Hippocampal formation (tissue), 2 donors: ENCODE results near the gene CHRNA3.

Source experiments
- DNase-seq, 2 donors: peaks; one replicate each; lab custom pipeline; 2025; lab: John Stamatoyannopoulos, UW

Gene CHRNA3

GRCh38 chr15:78636378-78636859 lies 15.6 kb upstream of the CHRNA3 start:
- no peak for DNase-seq

DNA sequence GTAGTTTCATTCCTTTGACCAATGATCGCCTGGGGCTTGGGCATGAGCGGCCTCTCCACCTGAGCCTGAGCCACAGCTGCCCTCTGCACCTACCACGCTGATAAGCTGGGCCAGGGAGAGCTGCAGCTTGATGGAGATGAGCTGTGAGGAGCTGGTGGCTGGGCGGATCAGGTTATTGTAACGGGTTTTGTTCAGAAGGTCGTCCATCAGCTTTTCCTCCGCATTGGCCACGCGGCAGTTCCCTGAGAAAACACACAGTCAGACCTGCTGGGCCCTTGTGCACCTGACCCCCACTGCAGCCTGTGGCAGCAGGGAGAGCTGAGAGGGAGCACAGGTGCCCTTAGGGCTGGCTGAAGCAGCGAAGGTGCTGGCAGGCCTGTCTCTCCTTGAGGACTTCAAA lies 14.6 kb upstream of the CHRNA3 start:
- no peak for DNase-seq

- DNase-seq: no peak
These were observed 13.7 kb upstream of the CHRNA3 start for GRCh38 chr15:78634210-78635145.

DNA sequence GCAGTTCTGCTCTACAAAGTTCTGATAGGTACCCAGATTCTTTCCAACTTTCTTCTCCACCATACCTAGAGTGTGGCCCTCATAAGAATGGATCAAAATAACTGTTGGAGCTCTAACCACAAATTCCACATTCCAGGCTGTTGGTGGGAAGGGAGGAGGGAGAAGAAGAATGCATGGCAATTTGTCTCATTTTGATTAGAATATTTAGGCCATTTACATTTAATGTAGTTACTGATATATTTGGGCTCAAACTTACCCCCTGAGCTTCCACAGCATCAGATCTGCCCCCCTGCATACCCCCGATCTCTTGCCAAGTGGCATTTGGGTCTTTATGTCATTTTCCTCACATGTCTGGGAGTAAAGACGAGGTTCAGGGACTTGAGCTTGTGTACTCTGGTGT lies 12.6 kb upstream of the CHRNA3 start:
- no peak for DNase-seq

GRCh38 chr15:78630886-78631633 lies 10.3 kb upstream of the CHRNA3 start:
- DNase-seq: no peak

- DNase-seq: no peak
These were observed 8.9 kb upstream of the CHRNA3 start for GRCh38 chr15:78629716-78630065.

- no peak for DNase-seq
These were observed 8.4 kb upstream of the CHRNA3 start for GRCh38 chr15:78629031-78629715.

GRCh38 chr15:78628227-78628626 lies 7.4 kb upstream of the CHRNA3 start:
- no peak for DNase-seq

DNA sequence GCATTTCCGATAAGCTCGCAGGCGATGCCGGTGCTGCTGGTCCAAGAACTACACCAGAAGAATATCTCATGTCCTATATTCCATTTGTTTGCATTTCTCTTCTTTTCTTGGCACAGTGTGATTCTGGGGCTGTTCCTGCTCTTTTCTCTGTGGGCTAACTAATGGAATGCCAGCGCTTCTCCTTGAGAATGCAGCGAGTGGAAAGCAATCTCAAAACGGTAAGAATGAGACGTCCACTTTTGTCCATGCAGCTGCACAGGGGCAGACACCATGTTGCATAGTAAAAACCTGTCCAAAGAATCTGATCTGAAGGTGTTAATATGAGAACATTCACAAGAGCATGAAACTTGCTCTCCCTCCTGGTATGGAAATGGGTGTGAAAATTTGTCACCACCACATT lies 6.6 kb upstream of the CHRNA3 start:
- no peak for DNase-seq

DNA sequence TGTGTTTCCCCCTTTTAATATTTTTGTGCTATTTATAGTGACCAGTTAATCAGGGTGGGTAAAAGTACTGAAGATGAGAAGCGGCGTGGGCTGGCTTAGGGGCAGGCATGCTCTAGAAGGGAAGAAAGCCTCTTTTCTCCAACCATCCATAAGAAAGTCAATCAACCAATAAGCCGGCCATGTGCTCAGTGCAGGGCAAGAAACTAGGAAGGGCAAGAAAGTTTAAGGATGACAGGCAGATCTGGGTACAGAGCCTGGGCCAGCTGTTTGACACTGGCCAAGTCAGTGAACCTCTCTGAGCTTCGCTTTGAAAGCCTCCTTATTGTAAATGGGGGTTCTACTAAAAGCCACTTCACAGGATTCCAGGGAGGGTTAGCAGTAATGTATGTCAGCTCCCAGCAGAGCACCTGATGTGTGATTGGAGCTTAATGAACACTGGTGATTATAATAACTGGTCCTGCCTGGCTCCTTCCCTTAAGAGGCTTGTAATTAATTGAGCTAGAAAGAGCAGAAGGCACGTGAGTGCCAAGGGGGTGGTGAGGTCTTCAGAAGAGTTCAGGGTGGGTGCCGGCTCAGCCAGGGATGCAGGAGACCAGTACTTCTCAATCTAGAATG lies 5.7 kb upstream of the CHRNA3 start:
- no peak for DNase-seq

DNA sequence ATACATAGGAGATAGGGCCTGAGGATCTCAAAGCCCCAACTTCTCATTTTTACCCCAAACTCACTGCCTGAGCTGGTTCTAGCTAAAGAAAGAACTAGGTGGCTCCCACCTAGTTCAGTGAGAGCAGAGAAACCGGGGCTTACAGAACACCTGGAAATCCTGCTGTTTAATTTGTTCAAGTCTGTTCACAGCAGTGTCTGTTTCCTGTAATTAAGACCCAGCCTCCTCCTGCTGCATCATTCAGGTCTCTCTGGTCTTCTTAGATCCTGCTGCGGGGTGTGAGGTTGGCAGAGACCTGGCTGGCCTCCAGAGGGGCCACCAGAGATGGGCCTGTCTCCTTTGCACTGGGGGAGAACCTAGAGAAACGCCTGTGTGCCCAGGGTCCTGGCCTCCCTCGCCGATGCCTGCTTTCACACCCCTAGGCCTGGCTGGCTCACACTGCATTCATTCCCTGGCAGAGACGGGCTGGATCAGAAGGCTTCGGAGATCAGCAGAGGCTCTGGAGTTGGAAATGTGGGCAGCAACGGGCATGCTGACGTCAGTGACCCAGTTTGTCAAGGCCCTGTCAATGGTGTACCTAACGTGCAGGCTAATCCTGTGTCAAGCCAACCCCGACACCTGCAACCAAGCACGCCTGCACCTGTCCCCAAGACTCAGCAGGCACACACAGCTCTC lies 4.9 kb upstream of the CHRNA3 start:
- no peak for DNase-seq

GRCh38 chr15:78624651-78625590 lies 4.1 kb upstream of the CHRNA3 start:
- DNase-seq: no peak

DNA sequence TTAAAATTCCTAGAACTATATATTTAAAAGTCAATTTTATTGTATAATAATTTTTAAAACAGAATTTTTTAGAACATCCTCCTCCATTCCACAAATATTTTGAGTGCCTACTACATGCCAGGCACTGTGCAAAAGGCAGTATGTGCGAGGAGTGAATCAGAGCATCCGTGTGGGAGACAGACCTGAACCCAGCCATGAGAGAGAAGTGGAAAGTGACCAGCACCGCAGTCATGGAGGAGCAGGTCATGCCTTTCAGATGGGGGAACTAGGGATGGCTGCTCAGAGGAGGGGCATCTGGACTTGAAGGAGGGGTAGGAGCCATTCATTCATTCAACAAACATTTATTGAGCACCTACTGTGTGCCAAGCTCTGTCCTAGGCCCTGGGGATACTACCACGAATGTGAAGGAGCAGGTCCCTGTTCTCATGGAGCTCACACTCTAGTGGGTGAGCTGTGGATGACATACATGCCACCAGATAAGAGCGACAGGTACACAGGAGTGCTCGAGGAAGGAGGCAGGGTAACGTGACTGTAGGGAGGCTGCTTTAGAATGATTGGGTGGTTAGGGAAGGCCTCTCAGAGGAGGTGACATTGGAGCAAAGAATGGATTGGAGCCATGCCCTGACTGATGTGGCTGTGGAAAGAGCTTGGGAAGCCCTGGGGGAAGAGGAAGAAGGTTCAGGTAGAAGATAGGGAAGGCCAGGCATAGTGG lies 3.1 kb upstream of the CHRNA3 start:
- DNase-seq: no peak

GRCh38 chr15:78621810-78622402 lies 1.1 kb upstream of the CHRNA3 start:
- DNase-seq: no peak

DNA sequence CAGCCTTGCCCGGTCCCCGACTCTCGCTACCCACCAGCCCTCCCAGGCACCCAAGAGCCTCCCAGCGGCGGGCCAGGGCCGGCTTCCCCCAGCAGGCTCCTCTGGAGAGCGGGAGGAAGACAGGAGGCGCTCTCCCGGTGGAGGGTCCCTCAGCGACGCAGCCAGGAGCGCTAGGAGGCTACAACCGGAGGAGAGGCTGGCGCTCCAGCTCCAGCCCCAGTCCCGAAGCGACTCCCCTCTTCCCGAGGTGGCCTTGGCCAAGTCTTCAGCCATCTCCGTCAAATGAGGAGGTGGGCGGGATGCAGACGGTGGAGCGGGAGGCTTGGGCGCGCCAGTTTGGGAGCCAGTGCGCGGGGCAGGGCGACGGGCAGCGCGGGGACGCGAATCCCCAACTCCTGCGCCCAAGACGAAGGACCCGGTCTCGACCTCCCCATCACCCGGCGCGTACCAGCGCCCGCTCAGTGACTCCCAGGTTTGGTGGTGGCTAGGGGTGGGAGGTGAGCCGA lies 722 bp downstream of the CHRNA3 start:
- no peak for DNase-seq

GRCh38 chr15:78619022-78619950 lies 1.5 kb downstream of the CHRNA3 start:
- DNase-seq: no peak

DNA sequence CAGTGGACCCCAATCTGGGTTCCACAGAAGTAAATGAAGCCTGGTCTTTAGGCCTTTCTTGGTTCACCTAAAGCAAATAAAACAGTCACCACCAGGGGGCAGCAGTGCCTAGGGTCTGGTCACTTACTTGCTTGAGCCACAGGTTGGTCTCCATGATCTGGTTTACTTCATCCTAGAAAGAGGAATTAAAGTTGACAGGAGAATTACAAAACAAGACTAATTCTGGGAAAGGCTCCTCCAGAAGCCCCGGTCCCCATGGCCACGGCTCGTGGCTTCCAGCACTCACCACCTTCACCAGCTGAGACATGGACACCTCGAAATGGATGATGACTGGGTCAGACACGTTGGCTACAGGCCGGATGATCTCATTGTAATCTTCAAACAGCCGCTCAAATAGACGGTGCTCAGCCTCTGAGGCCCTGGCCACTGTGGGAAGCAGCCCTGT lies 2.3 kb downstream of the CHRNA3 start:
- DNase-seq: peak; percentile 21 to 76

DNA sequence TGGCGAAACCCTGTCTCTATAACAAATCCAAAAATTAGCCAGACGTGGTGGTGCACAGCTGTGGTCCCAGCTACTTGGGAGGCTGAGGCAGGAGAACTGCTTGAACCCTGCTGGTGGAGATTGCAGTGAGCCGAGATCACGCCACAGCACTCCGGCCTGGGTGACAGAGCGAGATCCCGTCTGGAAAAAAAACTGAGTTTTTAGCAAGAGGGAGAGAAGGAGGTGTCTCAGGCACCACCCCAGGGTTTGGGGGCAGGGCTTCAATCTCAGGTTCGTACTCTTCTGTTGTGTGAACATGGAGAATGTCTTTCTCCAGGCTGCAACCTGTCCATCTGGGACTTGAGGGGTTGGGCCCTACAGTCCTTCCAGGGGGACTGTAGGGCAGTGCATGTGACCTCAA lies 2.7 kb downstream of the CHRNA3 start:
- DNase-seq: no peak
